Endothelial cell of umbilical vein (primary cell): Measurements from ENCODE around the gene TCERG1.
A peak's percentile ranks its signal among the peaks of the same experiment; 100 is the strongest.

Experiments used
- EZH2 ChIP-seq: IDR thresholded peaks from 2 replicates; pipeline ENCODE4 v1.6.1; 2012; ENCODE audit warnings: borderline replicate concordance, low read depth, mild to moderate bottlenecking, moderate library complexity, low read length, inconsistent platforms; ENCODE audit not compliant: severe bottlenecking
- FOS ChIP-seq: IDR thresholded peaks from 2 replicates; pipeline ENCODE4 v1.6.1; 2011; ENCODE audit warnings: mild to moderate bottlenecking, low read length, moderate library complexity, borderline replicate concordance; ENCODE audit not compliant: insufficient read depth
- MYC ChIP-seq: IDR thresholded peaks from one replicate; pipeline ENCODE4 v1.6.1; 2011; ENCODE audit warnings: mild to moderate bottlenecking, low read depth, low read length
- POLR2A ChIP-seq: IDR thresholded peaks from 2 replicates; pipeline ENCODE4 v1.6.1; 2012; ENCODE audit warnings: low read depth, mild to moderate bottlenecking, control low read depth, low read length
- POLR2AphosphoS5 ChIP-seq: IDR thresholded peaks from 2 replicates; pipeline ENCODE4 v1.6.1; 2012; ENCODE audit warnings: low read depth, mild to moderate bottlenecking, control low read depth, low read length, moderate library complexity; ENCODE audit not compliant: insufficient read depth
- TF ChIP-seq, protein P1 (sequence below), 2 donors: IDR thresholded peaks; 1 replicate in 1 of 2; 2 replicates in 1 of 2; pipeline ENCODE4 v1.5.1; 2011; ENCODE audit warnings: low read length in 2 of 2, mild to moderate bottlenecking in 2 of 2, moderate library complexity in 2 of 2, control low read depth in 1 of 2, inconsistent platforms in 1 of 2, low read depth in 1 of 2; ENCODE audit not compliant: insufficient read depth in 1 of 2; ENCODE audit errors: extremely low read depth in 1 of 2

DNA sequence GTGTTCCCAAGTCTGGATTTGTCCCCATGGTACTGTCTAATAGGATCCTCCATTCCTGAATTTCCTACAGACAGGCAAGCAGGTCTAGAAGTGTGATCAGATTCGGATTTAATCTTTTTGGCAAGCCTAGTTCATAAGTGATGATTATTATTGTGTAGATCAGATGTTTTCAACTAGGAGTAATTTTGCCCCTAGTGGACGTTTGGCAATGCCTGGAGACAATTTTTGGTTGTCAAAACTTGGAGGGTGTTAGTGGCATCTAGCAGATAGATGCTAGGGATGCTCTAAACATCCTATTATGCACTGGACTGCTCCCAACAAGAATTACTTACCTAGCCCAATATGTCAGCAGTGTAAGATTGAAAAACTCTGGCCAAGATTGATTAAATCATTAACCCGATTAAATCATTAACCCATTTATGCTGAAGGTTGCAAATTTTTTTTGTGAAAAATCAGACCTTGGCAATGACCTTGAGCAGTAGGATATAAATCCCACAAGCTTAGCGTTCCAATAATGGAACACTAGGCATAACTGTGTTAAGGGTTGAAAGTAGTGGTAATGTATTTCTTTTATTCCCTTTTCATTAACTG lies 28.2 kb downstream of the TCERG1 start:
- TF ChIP-seq MYC = no peak
- TF ChIP-seq POLR2A = no peak
- TF ChIP-seq POLR2AphosphoS5 = no peak
- no peak for TF ChIP-seq EZH2
- TF ChIP-seq, protein P1, sequence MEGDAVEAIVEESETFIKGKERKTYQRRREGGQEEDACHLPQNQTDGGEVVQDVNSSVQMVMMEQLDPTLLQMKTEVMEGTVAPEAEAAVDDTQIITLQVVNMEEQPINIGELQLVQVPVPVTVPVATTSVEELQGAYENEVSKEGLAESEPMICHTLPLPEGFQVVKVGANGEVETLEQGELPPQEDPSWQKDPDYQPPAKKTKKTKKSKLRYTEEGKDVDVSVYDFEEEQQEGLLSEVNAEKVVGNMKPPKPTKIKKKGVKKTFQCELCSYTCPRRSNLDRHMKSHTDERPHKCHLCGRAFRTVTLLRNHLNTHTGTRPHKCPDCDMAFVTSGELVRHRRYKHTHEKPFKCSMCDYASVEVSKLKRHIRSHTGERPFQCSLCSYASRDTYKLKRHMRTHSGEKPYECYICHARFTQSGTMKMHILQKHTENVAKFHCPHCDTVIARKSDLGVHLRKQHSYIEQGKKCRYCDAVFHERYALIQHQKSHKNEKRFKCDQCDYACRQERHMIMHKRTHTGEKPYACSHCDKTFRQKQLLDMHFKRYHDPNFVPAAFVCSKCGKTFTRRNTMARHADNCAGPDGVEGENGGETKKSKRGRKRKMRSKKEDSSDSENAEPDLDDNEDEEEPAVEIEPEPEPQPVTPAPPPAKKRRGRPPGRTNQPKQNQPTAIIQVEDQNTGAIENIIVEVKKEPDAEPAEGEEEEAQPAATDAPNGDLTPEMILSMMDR (IDR thresholded peaks at IDR 0.05; ENCODE audit: extremely low read depth in 1 of 2, insufficient read depth in 1 of 2, low read depth in 1 of 2, low read length in 2 of 2) = peak; percentile 32 to 42
- no peak for TF ChIP-seq FOS
